Adipocyte (in vitro differentiated cells): ENCODE measurements around the gene ORM1.

Experiments used
- DNase-seq: peaks from one replicate; pipeline ENCODE4 v3.0.0-alpha.2; 2015; ENCODE audit warnings: low read depth
- H3K27me3 ChIP-seq: replicated peaks from 2 replicates; pipeline ENCODE4 v1.7.0; 2013; ENCODE audit warnings: mild to moderate bottlenecking, low read length, moderate library complexity; ENCODE audit not compliant: control insufficient read depth, insufficient read depth
- H3K36me3 ChIP-seq: 2 replicates; pipeline ENCODE4 v1.7.0; 2013; ENCODE audit warnings: low read length, mild to moderate bottlenecking, moderate library complexity; ENCODE audit not compliant: control insufficient read depth, insufficient read depth, severe bottlenecking
- H3K4me1 ChIP-seq: 2 replicates; pipeline ENCODE4 v1.7.0; 2013; ENCODE audit warnings: mild to moderate bottlenecking, low read length, moderate library complexity; ENCODE audit not compliant: control insufficient read depth, insufficient read depth
- H3K4me3 ChIP-seq: 2 replicates; pipeline ENCODE4 v1.7.0; 2013; ENCODE audit warnings: mild to moderate bottlenecking, low read length, moderate library complexity
- H3K9ac ChIP-seq: 2 replicates; pipeline ENCODE4 v1.7.0; 2013; ENCODE audit warnings: mild to moderate bottlenecking, low read length, moderate library complexity
- H3K9me3 ChIP-seq: 2 replicates; pipeline ENCODE4 v1.7.0; 2013; ENCODE audit warnings: mild to moderate bottlenecking, low read length, moderate library complexity; ENCODE audit not compliant: control insufficient read depth

Gene ORM1

DNA sequence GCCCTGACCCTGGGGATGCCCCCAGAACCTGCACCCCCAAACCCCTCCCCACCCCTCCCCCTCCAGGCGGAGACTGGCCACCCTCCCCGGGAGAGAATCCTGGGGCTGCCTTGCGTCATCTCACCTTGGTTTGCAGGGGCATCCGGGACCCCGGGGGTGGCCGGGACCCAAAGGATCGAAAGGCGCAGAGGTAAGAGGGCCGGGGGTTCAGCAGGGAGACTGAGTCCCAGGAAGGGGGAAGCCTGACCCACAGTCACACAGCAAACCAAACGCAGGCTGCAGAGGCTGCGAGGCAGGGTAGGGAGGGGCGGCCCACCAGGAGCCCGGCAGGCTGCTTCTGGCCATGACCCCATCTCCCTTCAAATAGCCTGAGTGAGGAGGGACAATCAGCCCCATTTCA lies 33.8 kb upstream of the ORM1 start:
- DNase-seq = no peak
- peaks cover 22% of the 10 kb centered on the region for H3K4me1 ChIP-seq
- no peaks in the 10 kb centered on the region for H3K27me3 ChIP-seq
- H3K4me3 ChIP-seq = no peak overlapping the region
- H3K9ac ChIP-seq = no peak overlapping the region
- peaks cover 41% of the 10 kb centered on the region for H3K36me3 ChIP-seq
- H3K9me3 ChIP-seq = no peaks in the 10 kb centered on the region

DNA sequence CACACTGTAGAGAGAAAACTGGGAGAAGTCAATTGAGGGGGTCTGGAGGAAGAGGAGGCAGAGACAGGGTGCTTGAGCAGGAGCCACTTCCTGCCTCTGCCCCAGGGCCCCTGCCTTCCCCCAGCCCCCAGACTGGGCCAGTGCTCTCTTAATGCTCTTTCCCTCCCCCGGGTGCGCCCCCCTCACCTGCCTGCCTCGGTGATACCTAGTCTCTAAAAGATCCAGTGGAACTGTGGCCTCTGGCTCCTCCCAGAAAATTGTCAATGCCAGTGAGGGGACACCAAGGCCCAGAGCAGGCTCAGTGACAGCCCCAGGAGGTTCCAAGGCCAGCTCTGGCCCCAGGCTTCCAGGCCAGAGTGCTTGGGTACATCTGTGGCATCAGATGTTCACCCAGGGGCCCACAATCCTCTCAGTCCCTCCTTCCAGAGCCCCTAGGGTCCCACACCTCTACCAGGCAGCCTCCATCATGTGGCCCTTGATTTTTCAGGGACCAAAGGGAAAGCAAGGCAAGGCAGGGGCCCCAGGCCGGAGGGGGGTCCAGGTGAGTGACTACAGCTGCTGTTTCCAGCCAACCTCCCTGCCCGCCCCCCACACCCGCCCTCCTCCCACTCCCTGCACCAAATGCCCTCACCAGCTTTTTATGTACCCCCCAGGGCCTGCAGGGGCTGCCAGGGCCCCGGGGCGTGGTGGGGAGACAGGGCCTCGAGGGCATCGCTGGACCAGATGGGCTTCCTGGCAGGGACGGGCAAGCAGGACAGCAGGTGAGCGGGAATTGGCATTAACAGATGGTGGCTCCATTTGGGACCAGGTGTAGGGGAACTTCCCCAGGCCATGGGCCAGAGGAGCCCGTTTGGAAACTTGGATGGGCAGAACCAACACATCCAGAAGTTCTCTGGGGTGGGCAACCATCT lies 33.1 kb upstream of the ORM1 start:
- DNase-seq = no peak
- no peaks in the 10 kb centered on the region for H3K27me3 ChIP-seq
- no peak overlapping the region for H3K9ac ChIP-seq
- H3K36me3 ChIP-seq = peaks cover 41% of the 10 kb centered on the region
- H3K4me3 ChIP-seq = no peak overlapping the region
- peaks cover 21% of the 10 kb centered on the region for H3K4me1 ChIP-seq
- H3K9me3 ChIP-seq = peaks cover 4% of the 10 kb centered on the region

DNA sequence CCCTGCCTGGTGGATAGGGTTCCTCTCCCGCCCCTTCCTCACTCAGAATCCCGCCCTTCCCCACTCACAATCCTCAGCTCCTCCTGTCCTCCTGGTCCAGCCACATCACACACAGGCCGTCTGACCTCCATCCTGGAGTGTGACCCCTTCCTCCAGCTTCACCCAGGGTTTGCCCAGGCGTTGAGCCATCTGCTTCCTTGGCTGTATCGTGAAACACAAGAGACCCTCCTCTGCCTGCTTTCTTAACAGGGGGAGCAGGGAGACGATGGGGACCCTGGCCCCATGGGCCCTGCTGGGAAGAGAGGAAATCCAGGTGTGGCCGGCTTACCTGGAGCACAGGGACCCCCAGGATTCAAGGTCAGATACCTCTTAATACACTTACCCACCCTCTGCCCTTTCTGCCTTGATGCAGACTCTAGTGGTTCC lies 32.3 kb upstream of the ORM1 start:
- Histone ChIP-seq H3K4me1 (peaks cover 13% of the 10 kb centered on the region), H3K27me3 (no peaks in the 10 kb centered on the region), H3K4me3 (no peak overlapping the region), H3K36me3 (peaks cover 45% of the 10 kb centered on the region), H3K9ac (no peak overlapping the region), H3K9me3 (peaks cover 11% of the 10 kb centered on the region)
- DNase-seq = no peak

- DNase-seq = peak; percentile 86
- peaks cover 11% of the 10 kb centered on the region for H3K9me3 ChIP-seq
These were observed 31.8 kb upstream of the ORM1 start for GRCh38 chr9:114291064-114291474.

DNA sequence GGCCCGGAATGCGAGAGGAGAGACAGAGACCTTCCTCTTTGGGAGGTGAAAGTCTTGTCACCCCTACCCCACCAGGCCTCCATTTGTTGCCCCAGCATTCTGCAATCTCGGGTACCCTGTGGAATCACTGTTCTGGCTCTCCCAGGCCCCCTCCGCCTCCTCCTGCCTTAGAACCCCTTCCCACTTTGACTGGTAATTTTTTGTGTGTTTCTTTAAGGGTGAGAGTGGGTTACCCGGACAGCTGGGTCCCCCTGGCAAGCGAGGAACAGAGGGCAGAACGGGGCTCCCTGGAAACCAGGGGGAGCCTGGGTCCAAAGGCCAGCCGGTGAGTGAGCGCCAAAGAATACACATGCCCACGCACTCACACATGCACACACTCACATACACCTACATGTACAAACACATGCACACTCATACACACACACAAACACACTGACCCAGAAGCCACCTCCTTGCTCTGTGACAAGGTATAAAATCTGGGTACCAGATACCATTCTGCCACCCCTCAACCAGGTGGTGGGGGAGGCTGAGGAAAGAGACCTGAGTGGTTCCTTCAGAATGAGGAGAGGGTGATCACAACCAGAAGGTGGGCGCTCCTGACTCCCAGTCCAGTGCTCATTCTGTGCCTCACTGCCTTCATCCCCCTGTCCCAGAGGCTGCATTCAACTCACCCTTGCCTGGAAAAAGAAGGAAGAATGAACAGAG lies 30.9 kb upstream of the ORM1 start:
- peaks cover 60% of the 10 kb centered on the region for H3K36me3 ChIP-seq
- no peak for DNase-seq

More at GRCh38 chr9:114291064-114291474, 31.8 kb upstream of the ORM1 start:
- Histone ChIP-seq H3K27me3 (no peaks in the 10 kb centered on the region), H3K9ac (no peak overlapping the region), H3K4me1 (peaks cover 8% of the 10 kb centered on the region), H3K4me3 (no peak overlapping the region), H3K36me3 (peaks cover 50% of the 10 kb centered on the region)

DNA sequence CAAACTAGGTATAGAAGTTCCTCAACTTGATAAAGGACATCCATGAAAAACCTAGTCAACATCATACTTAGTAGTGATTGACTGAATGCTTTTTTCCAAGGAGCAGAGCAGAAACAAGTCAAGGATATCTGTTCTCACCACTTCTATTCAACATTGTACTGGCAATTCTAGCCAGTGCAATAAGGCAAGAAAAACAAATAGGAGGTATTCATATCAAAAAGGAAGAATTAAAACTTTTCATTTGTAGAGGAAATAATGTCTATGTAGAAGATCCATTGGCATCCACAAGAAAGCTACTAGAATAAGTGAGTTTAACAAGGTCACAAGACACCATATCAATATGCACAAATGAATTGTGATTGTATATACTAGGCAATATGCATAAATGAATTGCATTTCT lies 28.2 kb upstream of the ORM1 start:
- Histone ChIP-seq H3K4me3 (no peak overlapping the region), H3K27me3 (no peaks in the 10 kb centered on the region), H3K9me3 (peaks cover 15% of the 10 kb centered on the region), H3K36me3 (peaks cover 82% of the 10 kb centered on the region), H3K9ac (no peak overlapping the region), H3K4me1 (peaks cover 8% of the 10 kb centered on the region)
- no peak for DNase-seq

More for the DNA sequence above, 30.9 kb upstream of the ORM1 start:
- Histone ChIP-seq H3K4me1 (peaks cover 8% of the 10 kb centered on the region), H3K9ac (peak overlapping the region; percentile 5), H3K4me3 (no peak overlapping the region), H3K9me3 (peaks cover 15% of the 10 kb centered on the region), H3K27me3 (no peaks in the 10 kb centered on the region)

GRCh38 chr9:114296338-114296737 lies 26.6 kb upstream of the ORM1 start:
- Histone ChIP-seq H3K36me3 (peaks cover 93% of the 10 kb centered on the region), H3K27me3 (no peaks in the 10 kb centered on the region), H3K9me3 (peaks cover 15% of the 10 kb centered on the region), H3K9ac (no peak overlapping the region), H3K4me3 (no peak overlapping the region), H3K4me1 (peaks cover 8% of the 10 kb centered on the region)
- DNase-seq = no peak

- Histone ChIP-seq H3K9me3 (peaks cover 13% of the 10 kb centered on the region), H3K4me3 (no peak overlapping the region), H3K4me1 (no peaks in the 10 kb centered on the region), H3K36me3 (peaks cover 82% of the 10 kb centered on the region), H3K9ac (no peak overlapping the region), H3K27me3 (no peaks in the 10 kb centered on the region)
- DNase-seq = no peak
These were observed 23.4 kb upstream of the ORM1 start for GRCh38 chr9:114299286-114300152.

DNA sequence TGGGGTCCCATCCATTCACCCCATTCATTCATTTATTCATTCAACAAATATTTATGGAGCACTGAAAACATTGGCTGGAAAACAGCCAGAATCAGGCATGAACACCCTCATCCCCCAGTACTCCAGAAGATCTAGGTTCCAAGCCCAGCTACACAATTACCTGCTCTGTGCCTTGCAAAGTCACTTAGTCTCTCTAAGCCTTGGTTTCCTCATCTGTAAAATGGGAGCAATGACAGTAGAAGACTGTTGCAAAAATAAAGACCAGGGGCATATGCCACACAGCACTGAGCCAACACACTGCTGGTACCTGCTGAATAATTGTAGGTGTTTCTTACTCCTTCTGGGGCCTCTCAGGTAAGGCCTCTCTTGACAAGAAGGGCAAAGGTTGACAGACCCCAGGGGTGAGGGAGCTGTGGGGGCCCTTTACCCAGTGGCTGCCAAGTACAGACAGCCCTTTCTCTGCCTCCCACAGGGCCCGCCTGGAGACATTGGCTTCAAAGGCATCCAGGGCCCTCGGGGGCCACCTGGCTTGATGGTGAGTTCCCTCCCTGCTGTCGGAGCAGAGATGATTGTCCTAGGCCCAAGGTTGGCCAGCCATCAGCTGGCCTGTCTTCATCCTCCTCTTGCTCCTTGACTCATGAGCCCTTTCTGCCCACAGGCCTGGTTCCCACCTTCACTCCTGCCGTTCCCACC lies 22.6 kb upstream of the ORM1 start:
- Histone ChIP-seq H3K9ac (no peak overlapping the region), H3K4me3 (no peak overlapping the region), H3K4me1 (no peaks in the 10 kb centered on the region), H3K36me3 (peaks cover 80% of the 10 kb centered on the region), H3K9me3 (peaks cover 6% of the 10 kb centered on the region), H3K27me3 (no peaks in the 10 kb centered on the region)
- no peak for DNase-seq

DNA sequence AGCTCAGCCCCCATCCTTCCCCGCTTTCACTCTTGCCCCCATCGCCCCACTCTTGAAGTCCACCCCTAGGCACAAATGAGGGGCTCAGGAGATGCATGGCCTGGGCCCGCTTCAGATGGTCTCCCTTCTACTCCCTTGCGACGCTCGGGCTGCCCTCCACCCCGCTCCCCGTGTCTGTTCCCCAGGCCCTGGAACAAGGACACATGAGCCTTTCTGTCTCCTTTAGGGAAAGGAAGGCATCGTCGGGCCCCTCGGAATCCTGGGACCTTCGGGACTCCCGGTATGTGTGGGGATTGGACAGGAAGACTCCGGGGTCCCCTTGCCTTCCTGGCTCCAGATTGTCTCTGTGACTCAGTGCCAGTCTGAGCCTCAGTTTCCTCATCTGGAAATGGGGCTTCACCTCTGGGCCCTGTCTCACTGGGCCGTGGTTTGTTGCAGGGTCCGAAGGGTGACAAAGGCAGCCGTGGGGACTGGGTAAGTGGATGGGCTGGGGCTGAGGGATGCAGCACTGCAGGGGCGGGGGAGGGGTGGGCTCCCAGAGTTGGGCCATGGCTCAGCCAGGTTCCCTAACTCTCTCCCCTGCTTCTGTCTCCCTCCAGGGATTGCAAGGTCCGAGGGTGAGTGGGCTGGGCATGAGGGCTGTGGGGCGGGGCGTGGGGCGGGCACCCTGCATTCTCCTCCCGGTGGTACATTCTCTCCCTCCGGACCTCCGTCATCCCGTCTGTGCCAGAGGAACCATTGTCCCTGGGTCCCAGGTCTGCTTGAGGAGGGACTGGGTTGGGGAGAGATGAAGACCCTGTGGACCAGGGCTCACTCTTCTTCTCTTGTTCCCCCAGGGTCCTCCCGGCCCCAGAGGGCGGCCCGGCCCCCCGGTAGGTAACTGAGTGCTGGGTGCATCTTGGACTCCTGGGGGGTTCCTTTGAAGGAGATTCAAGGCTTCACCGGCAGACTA lies 21.8 kb upstream of the ORM1 start:
- Histone ChIP-seq H3K9me3 (peaks cover 3% of the 10 kb centered on the region), H3K36me3 (peaks cover 73% of the 10 kb centered on the region)
- DNase-seq = no peak

More for the DNA sequence above, 21.8 kb upstream of the ORM1 start:
- no peak overlapping the region for H3K9ac ChIP-seq
- H3K27me3 ChIP-seq = no peaks in the 10 kb centered on the region
- H3K4me1 ChIP-seq = no peaks in the 10 kb centered on the region
- H3K4me3 ChIP-seq = no peak overlapping the region
